DOHH2 (cell line): Measurements from ENCODE around the gene RGS4.

Experiments used
- H3F3A ChIP-seq: fragments of 200-600 bp; sonication (generic), shearing (Covaris generic); 2 replicates; pipeline ENCODE4 v1.6.0; 2016; ENCODE audit warnings: antibody characterized with exemption, mild to moderate bottlenecking; ENCODE audit not compliant: control insufficient read depth, insufficient read depth
- H3K27ac ChIP-seq: fragments of 200-600 bp; sonication (generic); 2 replicates; pipeline ENCODE4 v1.5.1; 2014; ENCODE audit warnings: low read depth, mild to moderate bottlenecking, low read length, moderate library complexity
- H3K27me3 ChIP-seq: fragments of 200-600 bp; sonication (generic); 2 replicates; pipeline ENCODE4 v1.6.1; 2014; ENCODE audit warnings: mild to moderate bottlenecking, low read length, mixed read lengths; ENCODE audit not compliant: control insufficient read depth
- H3K36me3 ChIP-seq: fragments of 200-600 bp; sonication (generic); 2 replicates; pipeline ENCODE4 v1.6.1; 2014; ENCODE audit warnings: mild to moderate bottlenecking, low read length, moderate library complexity, mixed read lengths; ENCODE audit not compliant: control insufficient read depth
- H3K4me1 ChIP-seq: fragments of 200-600 bp; sonication (generic); 2 replicates; pipeline ENCODE4 v1.6.1; 2014; ENCODE audit warnings: mild to moderate bottlenecking, low read length, mixed read lengths; ENCODE audit not compliant: control insufficient read depth
- H3K4me2 ChIP-seq: fragments of 200-600 bp; sonication (generic); 2 replicates; pipeline ENCODE4 v1.6.0; 2014; ENCODE audit warnings: mild to moderate bottlenecking, low read length, moderate library complexity
- H3K4me3 ChIP-seq: fragments of 200-600 bp; sonication (generic); 2 replicates; pipeline ENCODE4 v1.5.1; 2014; ENCODE audit warnings: mild to moderate bottlenecking, low read length, mixed read lengths
- H3K79me2 ChIP-seq: fragments of 200-600 bp; sonication (generic); 2 replicates; pipeline ENCODE4 v1.6.1; 2014; ENCODE audit warnings: mild to moderate bottlenecking, low read length, mixed read lengths; ENCODE audit not compliant: control insufficient read depth
- H3K9me2 ChIP-seq: fragments of 200-600 bp; sonication (generic); replicated peaks from 2 replicates; pipeline ENCODE4 v1.6.1; 2014; ENCODE audit warnings: mild to moderate bottlenecking, low read length, mixed read lengths; ENCODE audit not compliant: control insufficient read depth
- H3K9me3 ChIP-seq: fragments of 200-600 bp; sonication (generic); 2 replicates; pipeline ENCODE4 v1.6.1; 2014; ENCODE audit warnings: antibody characterized with exemption, low read length, mixed read lengths; ENCODE audit not compliant: control insufficient read depth, insufficient read depth
- H4K20me1 ChIP-seq: fragments of 200-600 bp; sonication (generic); 2 replicates; pipeline ENCODE4 v1.6.0; 2014; ENCODE audit warnings: low read depth, mild to moderate bottlenecking, antibody characterized with exemption, low read length, moderate library complexity; ENCODE audit not compliant: control insufficient read depth, insufficient read depth
- CTCF ChIP-seq: fragments of 200-600 bp; sonication (generic); IDR thresholded peaks from one replicate; pipeline ENCODE4 v1.5.1; 2014; ENCODE audit warnings: antibody characterized with exemption, mild to moderate bottlenecking, low read depth, low read length; ENCODE audit not compliant: poor library complexity, severe bottlenecking
- EZH2phosphoT487 ChIP-seq: fragments of 200-600 bp; sonication (generic); IDR thresholded peaks from 2 replicates; pipeline ENCODE4 v1.6.1; 2017; ENCODE audit warnings: borderline replicate concordance, mild to moderate bottlenecking, antibody characterized with exemption, low read length, moderate library complexity, mixed read lengths

Gene RGS4

GRCh38 chr1:163035446-163036249, 33.5 kb upstream of the RGS4 start:
- TF ChIP-seq EZH2phosphoT487, result no peak
- no peak for TF ChIP-seq CTCF
- Histone ChIP-seq H3K27ac (no peak overlapping the region), H3K79me2 (no peaks in the 10 kb centered on the region), H3K4me1 (no peaks in the 10 kb centered on the region), H3K9me2 (no peaks in the 10 kb centered on the region), H3K9me3 (no peaks in the 10 kb centered on the region), H3K27me3 (no peaks in the 10 kb centered on the region), H4K20me1 (no peaks in the 10 kb centered on the region), H3K4me3 (no peak overlapping the region), H3F3A (no peaks in the 10 kb centered on the region), H3K4me2 (no peak overlapping the region), H3K36me3 (no peaks in the 10 kb centered on the region)

GRCh38 chr1:163036671-163037070, 32.5 kb upstream of the RGS4 start:
- Histone ChIP-seq H3F3A (no peaks in the 10 kb centered on the region), H3K9me2 (no peaks in the 10 kb centered on the region), H3K4me3 (no peak overlapping the region), H3K4me1 (no peaks in the 10 kb centered on the region), H3K36me3 (no peaks in the 10 kb centered on the region), H3K27ac (no peak overlapping the region), H4K20me1 (no peaks in the 10 kb centered on the region), H3K4me2 (no peak overlapping the region), H3K27me3 (no peaks in the 10 kb centered on the region), H3K9me3 (no peaks in the 10 kb centered on the region), H3K79me2 (no peaks in the 10 kb centered on the region)
- TF ChIP-seq EZH2phosphoT487, result no peak
- TF ChIP-seq CTCF, result no peak

GRCh38 chr1:163038928-163039706, 30.0 kb upstream of the RGS4 start:
- Histone ChIP-seq H3K27ac (no peak overlapping the region), H3K4me2 (no peak overlapping the region), H3F3A (no peaks in the 10 kb centered on the region), H3K4me3 (no peak overlapping the region), H4K20me1 (no peaks in the 10 kb centered on the region), H3K9me3 (no peaks in the 10 kb centered on the region), H3K79me2 (no peaks in the 10 kb centered on the region), H3K4me1 (no peaks in the 10 kb centered on the region), H3K9me2 (no peaks in the 10 kb centered on the region), H3K36me3 (no peaks in the 10 kb centered on the region), H3K27me3 (no peaks in the 10 kb centered on the region)
- TF ChIP-seq CTCF (no peak), EZH2phosphoT487 (no peak)
